Measurements from ENCODE around the gene HOXA7. TPM values are rescaled to one million over a fixed set of nuclear protein-coding genes. Genes with fewer than 3 reads are reported as not detected.
A peak's percentile ranks its signal among the peaks of the same experiment; 100 is the strongest.

The HOXA7 gene
- total RNA-seq, 1 donor from 2014 or later: 8.8 TPM

DNA sequence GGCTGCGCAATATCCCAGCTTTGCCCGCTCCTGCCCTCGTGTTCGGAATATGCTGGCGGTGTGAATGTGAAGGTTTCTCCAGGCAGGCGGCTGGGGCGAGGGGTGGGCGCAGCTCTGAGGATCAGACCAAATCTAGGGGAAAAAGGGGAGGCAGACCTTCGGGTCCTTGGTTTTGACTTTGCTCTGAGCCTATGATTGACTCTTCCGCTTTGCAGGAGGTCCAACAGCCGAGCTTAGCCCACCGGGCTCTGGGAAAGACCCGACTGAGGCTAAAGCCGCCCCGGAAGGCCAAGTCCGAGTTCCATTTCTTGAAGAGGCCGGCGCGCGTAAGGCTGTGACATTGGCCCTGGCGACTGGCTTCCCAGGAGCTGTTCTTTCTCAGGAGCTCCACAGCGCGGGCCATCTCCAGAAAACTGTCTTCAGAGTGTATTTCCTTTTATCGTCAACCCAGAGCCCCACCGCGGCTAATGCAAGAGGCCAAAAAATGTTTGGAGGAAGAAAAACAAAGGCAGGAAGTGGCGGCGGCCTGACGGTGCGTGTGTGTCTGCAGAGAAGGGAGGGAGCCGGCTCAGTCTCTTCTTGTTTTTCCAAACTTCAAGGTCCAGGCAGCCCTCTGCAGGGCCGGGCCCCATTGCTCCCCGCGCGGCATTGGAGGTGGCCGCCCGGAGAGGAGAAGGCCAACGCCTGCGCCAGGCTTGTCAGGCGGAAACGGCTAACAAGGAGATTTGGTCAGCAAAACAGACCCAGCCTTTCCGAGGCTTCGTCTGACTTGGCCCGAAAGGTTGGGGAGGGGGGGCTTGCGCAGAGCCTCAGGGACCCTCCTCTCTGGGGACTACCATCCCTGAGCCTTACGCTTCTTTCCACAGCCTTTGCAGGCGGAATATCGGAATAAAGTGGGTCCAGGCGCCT lies 32.2 kb upstream of the HOXA7 start:
- Mint-ChIP-seq H3K27me3 (ENCODE audit: low read depth) (peaks cover 99% of the 10 kb centered on the region), H3K27ac (ENCODE audit: unreplicated experiment) (no peak overlapping the region)
- DNase-seq (ENCODE audit: low read depth, low spot score): no peak

DNA sequence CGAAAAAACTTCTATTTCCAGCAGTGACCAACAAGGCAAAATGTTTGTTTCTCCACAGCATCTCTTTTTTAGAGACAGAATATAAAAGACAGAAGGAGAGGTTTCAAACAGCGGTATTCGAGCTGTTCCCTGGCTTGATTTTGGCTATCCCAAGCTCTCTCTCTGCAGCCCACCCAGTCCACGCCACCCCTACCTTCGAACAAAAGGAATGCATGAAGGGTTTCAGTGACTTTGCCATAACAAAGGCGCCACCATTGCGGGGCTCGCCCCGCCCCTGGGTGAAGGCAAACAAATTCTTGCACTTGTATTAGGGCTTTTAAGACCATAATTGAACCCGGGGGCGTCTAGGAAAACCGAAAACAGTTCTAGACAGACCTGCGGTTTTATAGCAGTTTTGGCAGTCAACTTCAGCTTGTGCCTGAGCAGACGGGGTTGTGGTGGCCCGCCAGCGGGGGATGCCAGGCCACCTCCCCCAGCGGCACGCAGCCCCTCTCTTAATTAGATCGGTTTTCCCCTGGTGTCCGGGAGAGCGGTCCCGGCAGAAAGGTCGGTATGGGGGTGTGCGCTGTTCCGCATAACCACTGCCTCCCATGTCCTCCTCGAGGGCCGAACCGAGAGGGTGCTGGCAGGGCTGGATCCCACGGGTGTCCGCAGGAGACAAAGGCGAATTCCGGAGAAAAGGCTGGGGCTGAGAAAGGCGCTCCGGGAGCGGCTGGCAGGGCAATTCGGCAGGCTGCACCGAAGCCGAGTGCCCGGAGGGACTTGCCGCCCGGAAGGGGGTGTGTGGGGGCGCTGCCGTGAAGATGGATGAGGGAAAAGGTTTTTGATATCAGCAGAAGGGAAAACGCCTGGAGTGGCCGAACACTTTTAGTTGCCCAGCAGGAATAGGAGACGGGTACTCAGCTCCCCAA lies 31.3 kb upstream of the HOXA7 start:
- Mint-ChIP-seq H3K9me3 (no peaks in the 10 kb centered on the region), H3K4me1 (peaks cover 10% of the 10 kb centered on the region), H3K27me3 (ENCODE audit: low read depth) (peaks cover 99% of the 10 kb centered on the region), H3K4me3 (peak overlapping the region; percentile 34), H3K27ac (ENCODE audit: unreplicated experiment) (no peak overlapping the region), H3K36me3 (ENCODE audit: low read depth) (peaks cover 5% of the 10 kb centered on the region)
- TF ChIP-seq, protein P1, sequence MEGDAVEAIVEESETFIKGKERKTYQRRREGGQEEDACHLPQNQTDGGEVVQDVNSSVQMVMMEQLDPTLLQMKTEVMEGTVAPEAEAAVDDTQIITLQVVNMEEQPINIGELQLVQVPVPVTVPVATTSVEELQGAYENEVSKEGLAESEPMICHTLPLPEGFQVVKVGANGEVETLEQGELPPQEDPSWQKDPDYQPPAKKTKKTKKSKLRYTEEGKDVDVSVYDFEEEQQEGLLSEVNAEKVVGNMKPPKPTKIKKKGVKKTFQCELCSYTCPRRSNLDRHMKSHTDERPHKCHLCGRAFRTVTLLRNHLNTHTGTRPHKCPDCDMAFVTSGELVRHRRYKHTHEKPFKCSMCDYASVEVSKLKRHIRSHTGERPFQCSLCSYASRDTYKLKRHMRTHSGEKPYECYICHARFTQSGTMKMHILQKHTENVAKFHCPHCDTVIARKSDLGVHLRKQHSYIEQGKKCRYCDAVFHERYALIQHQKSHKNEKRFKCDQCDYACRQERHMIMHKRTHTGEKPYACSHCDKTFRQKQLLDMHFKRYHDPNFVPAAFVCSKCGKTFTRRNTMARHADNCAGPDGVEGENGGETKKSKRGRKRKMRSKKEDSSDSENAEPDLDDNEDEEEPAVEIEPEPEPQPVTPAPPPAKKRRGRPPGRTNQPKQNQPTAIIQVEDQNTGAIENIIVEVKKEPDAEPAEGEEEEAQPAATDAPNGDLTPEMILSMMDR (conservative IDR thresholded peaks at IDR 0.05): no peak
- DNase-seq (ENCODE audit: low read depth, low spot score): no peak

More for the DNA sequence above, 32.2 kb upstream of the HOXA7 start:
- H3K9me3 Mint-ChIP-seq: no peaks in the 10 kb centered on the region
- peaks cover 10% of the 10 kb centered on the region for H3K4me1 Mint-ChIP-seq
- TF ChIP-seq, protein P1 (conservative IDR thresholded peaks at IDR 0.05): no peak
- peaks cover 5% of the 10 kb centered on the region for H3K36me3 Mint-ChIP-seq (ENCODE audit: low read depth)
- H3K4me3 Mint-ChIP-seq: peak overlapping the region; percentile 34

GRCh38 chr7:27186668-27187474 lies 30.4 kb upstream of the HOXA7 start:
- no peak overlapping the region for H3K27ac Mint-ChIP-seq (ENCODE audit: unreplicated experiment)
- TF ChIP-seq, protein P1 (conservative IDR thresholded peaks at IDR 0.05): no peak
- H3K9me3 Mint-ChIP-seq: no peaks in the 10 kb centered on the region
- H3K4me1 Mint-ChIP-seq: peaks cover 10% of the 10 kb centered on the region
- peaks cover 5% of the 10 kb centered on the region for H3K36me3 Mint-ChIP-seq (ENCODE audit: low read depth)
- no peak for DNase-seq (ENCODE audit: low read depth, low spot score)
- H3K4me3 Mint-ChIP-seq: no peak overlapping the region
- H3K27me3 Mint-ChIP-seq (ENCODE audit: low read depth): peaks cover 100% of the 10 kb centered on the region

DNA sequence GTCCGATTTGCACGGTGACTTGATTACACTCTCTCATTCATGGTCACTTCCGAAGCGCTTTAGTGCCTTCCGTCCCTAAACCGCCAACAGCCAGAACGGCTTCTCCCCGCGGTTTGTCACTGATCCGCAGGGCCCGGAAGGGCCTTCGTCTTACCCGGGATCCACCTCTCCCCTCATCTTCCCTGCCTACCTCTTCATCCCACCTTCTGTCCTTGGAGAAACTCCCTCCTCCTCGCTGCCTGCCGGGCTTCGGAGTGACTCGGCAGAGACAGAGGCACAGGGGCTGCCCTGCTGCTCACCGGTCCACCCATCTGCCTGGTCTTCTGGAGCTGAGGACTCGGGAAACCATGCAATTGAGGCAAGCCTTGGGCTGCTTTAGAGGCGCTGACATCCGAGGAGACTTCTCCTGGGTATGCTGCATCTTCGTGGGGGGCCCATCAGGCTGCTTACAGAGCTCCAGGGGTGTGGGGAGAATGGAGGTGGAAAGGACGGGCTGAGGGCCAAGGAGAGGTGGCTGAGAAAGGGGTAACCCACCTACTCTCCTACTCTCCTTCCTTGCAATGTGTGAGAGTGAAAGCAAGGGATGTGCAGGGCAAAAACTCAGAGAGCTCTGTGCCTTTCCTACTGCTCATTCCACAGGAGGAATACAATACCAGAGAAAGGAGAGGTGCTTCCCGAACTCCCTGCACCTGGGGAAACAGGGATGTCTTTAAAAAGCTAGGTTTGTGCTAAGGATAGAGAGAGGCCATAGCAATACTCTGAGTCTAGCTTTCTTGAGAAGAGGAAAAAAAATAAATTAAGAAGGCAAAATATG lies 29.6 kb upstream of the HOXA7 start:
- peaks cover 100% of the 10 kb centered on the region for H3K27me3 Mint-ChIP-seq (ENCODE audit: low read depth)
- TF ChIP-seq, protein P1 (conservative IDR thresholded peaks at IDR 0.05): no peak
- no peak for DNase-seq (ENCODE audit: low read depth, low spot score)
- H3K4me3 Mint-ChIP-seq: peak overlapping the region; percentile 2
- peaks cover 10% of the 10 kb centered on the region for H3K4me1 Mint-ChIP-seq
- no peak overlapping the region for H3K27ac Mint-ChIP-seq (ENCODE audit: unreplicated experiment)
- peaks cover 5% of the 10 kb centered on the region for H3K36me3 Mint-ChIP-seq (ENCODE audit: low read depth)
- H3K9me3 Mint-ChIP-seq: no peaks in the 10 kb centered on the region

Measured in neural crest cell (in vitro differentiated cells).